ENCODE results near the gene SRBD1. TPM values are rescaled to one million over a fixed set of nuclear protein-coding genes. Genes with fewer than 3 reads are reported as not detected.
A peak's percentile ranks its signal among the peaks of the same experiment; 100 is the strongest.

SRBD1 gene
- total RNA-seq, 1 donor: 22.4 TPM

- no peak for TF ChIP-seq CTCF (IDR thresholded peaks at IDR 0.05; ENCODE audit: insufficient read depth, low read length)
- DNase-seq (ENCODE audit: low read depth): no peak
- no peak overlapping the region for H3K4me3 ChIP-seq (ENCODE audit: low read depth, low read length)
Observed at GRCh38 chr2:45586600-45586999, 24.5 kb downstream of the SRBD1 start.

- TF ChIP-seq CTCF (IDR thresholded peaks at IDR 0.05; ENCODE audit: insufficient read depth, low read length): peak; percentile 89
- peak; percentile 79 for DNase-seq (ENCODE audit: low read depth)
- no peak overlapping the region for H3K4me3 ChIP-seq (ENCODE audit: low read depth, low read length)
Observed at GRCh38 chr2:45585267-45585861, 25.7 kb downstream of the SRBD1 start.

- no peak for TF ChIP-seq CTCF (IDR thresholded peaks at IDR 0.05; ENCODE audit: insufficient read depth, low read length)
- H3K4me3 ChIP-seq (ENCODE audit: low read depth, low read length): no peak overlapping the region
- no peak for DNase-seq (ENCODE audit: low read depth)
Observed at GRCh38 chr2:45583977-45584376, 27.1 kb downstream of the SRBD1 start.

- H3K4me3 ChIP-seq (ENCODE audit: low read depth, low read length): no peak overlapping the region
- DNase-seq (ENCODE audit: low read depth): no peak
- no peak for TF ChIP-seq CTCF (IDR thresholded peaks at IDR 0.05; ENCODE audit: insufficient read depth, low read length)
Observed at GRCh38 chr2:45582522-45582921, 28.5 kb downstream of the SRBD1 start.

- H3K4me3 ChIP-seq (ENCODE audit: low read depth, low read length): no peak overlapping the region
- DNase-seq (ENCODE audit: low read depth): peak; percentile 63
- peak; percentile 54 for TF ChIP-seq CTCF (IDR thresholded peaks at IDR 0.05; ENCODE audit: insufficient read depth, low read length)
Observed at GRCh38 chr2:45578056-45578843, 32.8 kb downstream of the SRBD1 start.

- peak; percentile 27 for DNase-seq (ENCODE audit: low read depth)
- H3K4me3 ChIP-seq (ENCODE audit: low read depth, low read length): no peak overlapping the region
- no peak for TF ChIP-seq CTCF (IDR thresholded peaks at IDR 0.05; ENCODE audit: insufficient read depth, low read length)
Observed at GRCh38 chr2:45577441-45577840, 33.6 kb downstream of the SRBD1 start.

All from fibroblast of the aortic adventitia (primary cell).